Measurements from ENCODE around the gene KCNK4. TPM values are rescaled to one million over a fixed set of nuclear protein-coding genes. Genes with fewer than 3 reads are reported as not detected.

The KCNK4 gene
- total and polyA plus RNA-seq, 2 experiments from 2014 or later, result 0.13 TPM; not detected in 1

- H3K36me3 ChIP-seq (ENCODE audit: low read depth), result 0 out of 2 replicates have a peak, but pooled peaks cover 4% of the 10 kb centered on the region
- TF ChIP-seq EZH2phosphoT487 (IDR thresholded peaks at IDR 0.05; ENCODE audit: insufficient read depth, low read depth), result no peak
- TF ChIP-seq EZH2 (IDR thresholded peaks at IDR 0.05; ENCODE audit: insufficient read depth, poor library complexity, severe bottlenecking), result no peak
- H2AFZ ChIP-seq, result no peak overlapping the region
- H4K20me1 ChIP-seq (ENCODE audit: insufficient read depth), result no peaks in the 10 kb centered on the region
- no peaks in the 10 kb centered on the region for H3K27me3 ChIP-seq (replicated peaks; ENCODE audit: insufficient read depth)
- peaks cover 3% of the 10 kb centered on the region; the same call in 1 of the 2 replicates for H3K79me2 ChIP-seq (ENCODE audit: insufficient read depth)
- no peaks in the 10 kb centered on the region for H3K4me1 ChIP-seq (ENCODE audit: insufficient read depth)
- no peak overlapping the region for H3K4me3 ChIP-seq
- H3K9me3 ChIP-seq (ENCODE audit: low read depth), result no peaks in the 10 kb centered on the region
- H3K9me2 ChIP-seq (ENCODE audit: insufficient read depth), result no peaks in the 10 kb centered on the region
- H3K27ac ChIP-seq, result no peak overlapping the region
- 74 to 78% methylated on average over 11 of the region's 11 CpGs for WGBS, 2 experiments (ENCODE audit: low coverage in 1 of 2, low lambda C conversion rate in 2 of 2, missing lambda C conversion rate in 2 of 2)
- in situ Hi-C loops (cut with MboI), result no loop called here
- H3K9ac ChIP-seq, result no peak overlapping the region
- no peak for DNase-seq
- H3K4me2 ChIP-seq (ENCODE audit: unreplicated experiment), result no peak overlapping the region
- H3F3A ChIP-seq (ENCODE audit: insufficient read depth), result no peaks in the 10 kb centered on the region
These were observed 33.8 kb downstream of the KCNK4 start for GRCh38 chr11:64324692-64325469.

GRCh38 chr11:64327375-64327774 lies 36.3 kb downstream of the KCNK4 start:
- H4K20me1 ChIP-seq (ENCODE audit: insufficient read depth), result no peaks in the 10 kb centered on the region
- H3K27ac ChIP-seq, result no peak overlapping the region
- no peak overlapping the region for H3K4me3 ChIP-seq
- H3K79me2 ChIP-seq (ENCODE audit: insufficient read depth), result no peaks in the 10 kb centered on the region
- H2AFZ ChIP-seq, result no peak overlapping the region
- no peaks in the 10 kb centered on the region for H3F3A ChIP-seq (ENCODE audit: insufficient read depth)
- WGBS, 2 experiments (ENCODE audit: low coverage in 1 of 2, low lambda C conversion rate in 2 of 2, missing lambda C conversion rate in 2 of 2), result 71 to 77% methylated on average over 2 of the region's 2 CpGs
- H3K4me1 ChIP-seq (ENCODE audit: insufficient read depth), result peaks cover 9% of the 10 kb centered on the region
- H3K36me3 ChIP-seq (ENCODE audit: low read depth), result no peaks in the 10 kb centered on the region
- H3K9ac ChIP-seq, result no peak overlapping the region
- in situ Hi-C loops (cut with MboI), result no loop called here
- TF ChIP-seq EZH2 (IDR thresholded peaks at IDR 0.05; ENCODE audit: insufficient read depth, poor library complexity, severe bottlenecking) (no peak), EZH2phosphoT487 (IDR thresholded peaks at IDR 0.05; ENCODE audit: insufficient read depth, low read depth) (no peak)
- no peak for DNase-seq
- H3K9me2 ChIP-seq (ENCODE audit: insufficient read depth), result no peaks in the 10 kb centered on the region
- no peaks in the 10 kb centered on the region for H3K9me3 ChIP-seq (ENCODE audit: low read depth)
- no peaks in the 10 kb centered on the region for H3K27me3 ChIP-seq (replicated peaks; ENCODE audit: insufficient read depth)
- H3K4me2 ChIP-seq (ENCODE audit: unreplicated experiment), result no peak overlapping the region

GRCh38 chr11:64327993-64328392 lies 36.9 kb downstream of the KCNK4 start:
- Histone ChIP-seq H3K27ac (no peak overlapping the region), H3K9me2 (ENCODE audit: insufficient read depth) (no peaks in the 10 kb centered on the region), H2AFZ (no peak overlapping the region), H3K4me1 (ENCODE audit: insufficient read depth) (peaks cover 9% of the 10 kb centered on the region), H3K9me3 (ENCODE audit: low read depth) (no peaks in the 10 kb centered on the region), H3F3A (ENCODE audit: insufficient read depth) (no peaks in the 10 kb centered on the region), H3K79me2 (ENCODE audit: insufficient read depth) (no peaks in the 10 kb centered on the region), H3K4me2 (ENCODE audit: unreplicated experiment) (no peak overlapping the region), H3K9ac (no peak overlapping the region), H3K36me3 (ENCODE audit: low read depth) (no peaks in the 10 kb centered on the region), H3K4me3 (no peak overlapping the region), H4K20me1 (ENCODE audit: insufficient read depth) (no peaks in the 10 kb centered on the region), H3K27me3 (replicated peaks; ENCODE audit: insufficient read depth) (no peaks in the 10 kb centered on the region)
- in situ Hi-C loops (cut with MboI), result no loop called here
- no peak for DNase-seq
- WGBS, 2 experiments (ENCODE audit: low coverage in 1 of 2, low lambda C conversion rate in 2 of 2, missing lambda C conversion rate in 2 of 2), result 76% methylated on average over 3 of the region's 3 CpGs
- TF ChIP-seq EZH2phosphoT487 (IDR thresholded peaks at IDR 0.05; ENCODE audit: insufficient read depth, low read depth) (no peak), EZH2 (IDR thresholded peaks at IDR 0.05; ENCODE audit: insufficient read depth, poor library complexity, severe bottlenecking) (no peak)

GRCh38 chr11:64330888-64331287 lies 39.8 kb downstream of the KCNK4 start:
- H3K4me1 ChIP-seq (ENCODE audit: insufficient read depth), result peaks cover 9% of the 10 kb centered on the region
- no peak overlapping the region for H2AFZ ChIP-seq
- no peaks in the 10 kb centered on the region for H3F3A ChIP-seq (ENCODE audit: insufficient read depth)
- no peak for DNase-seq
- H4K20me1 ChIP-seq (ENCODE audit: insufficient read depth), result no peaks in the 10 kb centered on the region
- H3K4me2 ChIP-seq (ENCODE audit: unreplicated experiment), result no peak overlapping the region
- no peak overlapping the region for H3K4me3 ChIP-seq
- H3K27ac ChIP-seq, result no peak overlapping the region
- H3K9me2 ChIP-seq (ENCODE audit: insufficient read depth), result no peaks in the 10 kb centered on the region
- no peaks in the 10 kb centered on the region for H3K27me3 ChIP-seq (replicated peaks; ENCODE audit: insufficient read depth)
- WGBS, 2 experiments (ENCODE audit: low coverage in 1 of 2, low lambda C conversion rate in 2 of 2, missing lambda C conversion rate in 2 of 2), result 77 to 84% methylated on average over 10 to 11 of the region's 11 CpGs
- H3K9ac ChIP-seq, result no peak overlapping the region
- H3K79me2 ChIP-seq (ENCODE audit: insufficient read depth), result no peaks in the 10 kb centered on the region
- H3K36me3 ChIP-seq (ENCODE audit: low read depth), result no peaks in the 10 kb centered on the region
- in situ Hi-C loops (cut with MboI), result no loop called here
- no peaks in the 10 kb centered on the region for H3K9me3 ChIP-seq (ENCODE audit: low read depth)
- no peak for TF ChIP-seq EZH2phosphoT487 (IDR thresholded peaks at IDR 0.05; ENCODE audit: insufficient read depth, low read depth)
- TF ChIP-seq EZH2 (IDR thresholded peaks at IDR 0.05; ENCODE audit: insufficient read depth, poor library complexity, severe bottlenecking), result no peak
